Left renal pelvis (tissue), 4 donors: Measurements from ENCODE around the gene MAP3K14. TPM values are rescaled to one million over a fixed set of nuclear protein-coding genes. Genes with fewer than 3 reads are reported as not detected.

Source experiments
- DNase-seq, 4 donors: peaks; one replicate each; pipeline ENCODE4 v3.0.0-alpha.2; 2013; ENCODE audit warnings: low read depth in 4 of 4, low spot score in 3 of 4
- polyA plus RNA-seq, 4 donors: library from polyadenylated mRNA; unstranded; fragments of 120-200 nt; gene quantifications; one replicate each; pipeline ENCODE4 v1.2.1, GENCODE V29; 2013; ENCODE audit not compliant: insufficient read length in 4 of 4

The MAP3K14 gene
- polyA plus RNA-seq, 4 donors, result 5.5 to 7.7 (median 6.1) TPM

DNA sequence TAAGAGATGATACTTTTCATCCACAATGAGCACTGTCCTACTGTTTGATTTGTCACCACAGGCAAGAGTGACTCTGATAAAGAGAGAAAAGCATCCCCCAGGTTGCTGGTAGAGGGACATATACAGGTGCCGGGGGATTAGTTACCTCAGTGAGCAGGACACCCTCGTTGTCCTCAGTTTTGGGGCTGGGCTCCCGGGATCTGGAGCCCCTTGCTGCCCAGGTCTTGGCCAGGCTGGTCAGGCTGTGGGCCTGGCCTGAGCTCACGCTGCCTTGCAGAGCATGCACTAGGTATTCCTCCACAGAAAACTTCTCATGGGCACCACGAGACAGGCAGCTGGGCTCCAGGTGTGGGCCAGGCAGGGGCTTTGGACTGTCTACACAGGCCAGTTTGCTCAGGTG is 30.5 kb downstream of the MAP3K14 start:
- no peak for DNase-seq

DNA sequence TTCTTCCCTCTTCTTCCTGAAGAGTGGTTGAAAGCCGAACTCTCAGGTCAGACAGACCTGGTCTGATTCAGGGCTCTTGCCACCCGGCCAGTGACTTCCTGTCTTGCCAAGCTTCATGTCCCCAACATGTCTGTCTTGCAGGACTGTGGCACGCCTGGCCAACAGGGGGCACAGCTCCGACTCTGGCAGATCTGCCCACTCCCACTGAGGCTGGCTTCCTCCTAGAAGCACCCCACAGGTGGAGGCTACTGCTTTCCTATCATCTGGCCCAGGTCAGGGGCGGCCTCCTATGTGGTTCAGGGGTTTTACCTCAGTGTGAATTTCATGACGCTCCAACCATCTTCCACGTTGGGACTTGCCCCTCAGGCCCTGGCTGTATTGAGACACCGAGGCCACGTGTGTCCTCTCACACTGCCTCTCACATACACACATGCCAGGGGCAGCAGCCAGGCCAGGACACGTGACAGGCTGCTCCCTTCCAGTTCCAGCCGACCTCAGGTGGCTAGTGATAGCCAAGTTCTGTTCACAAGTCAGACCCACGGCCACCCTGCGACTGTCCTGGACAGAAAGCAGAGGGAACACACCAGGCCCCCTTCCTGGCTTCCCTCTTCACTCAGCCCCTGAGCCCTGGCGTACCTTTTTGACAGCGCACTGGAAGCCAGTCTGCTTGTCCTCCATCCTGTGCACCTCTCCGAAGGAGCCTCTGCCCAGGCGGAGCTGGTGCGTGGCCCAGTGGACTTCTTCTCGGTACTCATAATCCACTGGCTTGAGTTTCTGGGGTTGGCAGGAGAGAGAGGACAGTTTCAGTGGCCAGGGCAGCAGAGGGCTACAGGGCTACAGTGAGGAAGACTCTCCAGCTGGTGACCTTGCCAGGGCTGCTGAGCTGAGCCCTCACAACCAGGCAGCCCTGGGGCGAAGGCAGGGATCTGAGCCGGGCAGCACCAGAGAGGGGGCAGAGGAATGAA is 32.4 kb downstream of the MAP3K14 start:
- DNase-seq, result no peak

DNA sequence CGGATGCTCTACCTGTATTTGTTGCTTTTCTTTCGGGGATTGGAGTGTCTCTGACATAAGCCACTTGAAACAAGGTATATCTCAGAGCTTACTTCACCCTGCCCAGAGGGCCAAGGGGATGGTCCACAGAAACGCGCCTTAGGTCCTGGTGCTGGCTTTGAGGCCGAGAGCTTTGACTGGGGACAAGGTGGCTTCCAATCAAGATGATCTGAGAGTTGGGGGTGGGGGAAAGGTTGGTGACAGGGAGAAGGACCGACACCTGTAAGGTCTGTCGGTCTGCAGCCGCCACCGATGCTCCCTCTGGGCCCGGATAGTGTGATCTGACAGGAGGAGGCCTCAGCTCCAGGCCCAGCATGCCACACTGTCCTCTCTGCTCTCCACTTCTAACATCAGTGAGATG is 33.1 kb downstream of the MAP3K14 start:
- DNase-seq, result no peak

DNA sequence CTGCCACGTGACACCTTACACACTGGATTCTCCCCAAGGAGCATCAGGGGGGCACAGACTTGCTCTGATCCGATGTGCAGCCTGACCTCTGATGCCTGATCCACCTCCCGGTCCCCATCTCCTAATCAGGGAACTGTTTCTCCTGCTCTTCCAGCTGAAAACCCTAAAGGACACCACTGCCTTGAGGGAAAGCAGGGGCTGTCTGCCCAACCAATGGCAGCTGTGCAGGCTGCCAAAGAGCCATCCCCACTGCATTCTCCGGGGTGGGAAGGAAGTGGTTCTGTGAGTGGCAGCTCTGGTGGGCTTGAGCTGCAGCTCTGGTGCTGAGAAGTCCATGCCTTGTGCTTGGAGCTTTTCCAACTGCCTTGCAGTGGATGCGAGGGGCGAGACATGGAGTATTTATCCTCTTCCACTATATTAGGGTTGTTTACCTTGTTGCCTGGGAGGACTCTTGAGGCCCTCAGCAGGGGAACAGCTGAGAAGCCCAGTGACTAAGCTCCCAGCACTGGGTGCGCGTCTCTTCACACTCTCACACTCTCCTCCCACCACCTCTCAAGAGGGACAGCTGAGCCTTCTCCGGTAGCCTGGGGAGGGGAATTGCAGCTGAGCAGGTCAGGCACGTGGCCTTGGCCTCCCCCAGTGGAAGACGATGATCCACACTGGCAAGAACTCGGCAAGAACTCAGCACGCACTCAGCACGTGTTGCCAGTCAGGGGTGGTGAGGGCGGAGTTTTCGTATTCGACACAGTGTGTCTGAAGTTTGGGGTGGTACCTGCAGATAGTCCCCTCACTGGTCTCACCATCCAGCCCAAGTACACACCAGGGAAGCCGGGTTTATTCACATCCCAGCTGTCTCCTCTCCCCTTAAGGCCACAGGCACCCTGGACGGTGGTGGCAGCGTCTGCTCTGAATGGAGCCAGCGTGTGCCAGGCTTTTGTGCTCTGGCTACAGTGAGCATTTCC is 33.9 kb downstream of the MAP3K14 start:
- DNase-seq, result no peak

DNA sequence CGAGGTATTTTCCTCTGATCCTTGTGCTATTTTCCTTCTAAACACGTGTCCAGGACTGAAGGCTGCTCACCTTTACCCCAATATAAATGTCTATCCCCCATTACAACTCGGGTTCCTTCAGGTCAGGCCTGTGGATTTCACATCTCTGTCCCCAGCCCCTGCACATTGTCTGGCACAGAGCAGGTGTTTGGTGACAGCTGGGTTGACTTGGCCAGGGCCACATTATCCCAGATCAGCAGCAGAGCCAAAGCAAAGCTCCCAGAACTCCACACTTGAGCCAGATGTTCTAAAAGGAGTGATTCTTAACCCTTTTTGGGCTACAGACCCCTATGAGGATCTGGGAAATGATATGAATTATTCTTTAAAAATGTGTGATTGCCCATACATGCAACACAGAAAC is 36.9 kb downstream of the MAP3K14 start:
- DNase-seq, result no peak

DNA sequence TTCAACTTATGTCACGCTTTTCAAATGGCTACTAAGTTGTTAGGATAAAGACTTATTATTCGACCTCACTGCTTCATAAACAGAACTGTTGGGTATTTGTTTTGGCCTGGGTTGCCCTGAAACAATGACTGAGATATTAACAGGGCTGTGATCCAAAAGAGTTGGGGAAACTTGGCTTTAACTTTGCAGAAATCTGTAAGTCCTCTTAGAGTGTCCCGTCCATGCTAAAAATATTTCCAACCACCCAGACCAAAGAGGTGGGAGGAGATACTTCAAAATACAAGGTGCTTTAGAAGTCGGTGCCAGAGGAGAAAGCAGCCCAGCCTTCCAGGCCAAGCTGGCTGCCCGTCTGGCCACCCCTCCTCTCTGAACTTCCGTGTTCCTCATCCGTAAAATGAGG is 38.8 kb downstream of the MAP3K14 start:
- DNase-seq, result no peak

GRCh38 chr17:45277216-45277849 is 39.5 kb downstream of the MAP3K14 start:
- peak; percentile 73 to 84 (median 81) for DNase-seq

DNA sequence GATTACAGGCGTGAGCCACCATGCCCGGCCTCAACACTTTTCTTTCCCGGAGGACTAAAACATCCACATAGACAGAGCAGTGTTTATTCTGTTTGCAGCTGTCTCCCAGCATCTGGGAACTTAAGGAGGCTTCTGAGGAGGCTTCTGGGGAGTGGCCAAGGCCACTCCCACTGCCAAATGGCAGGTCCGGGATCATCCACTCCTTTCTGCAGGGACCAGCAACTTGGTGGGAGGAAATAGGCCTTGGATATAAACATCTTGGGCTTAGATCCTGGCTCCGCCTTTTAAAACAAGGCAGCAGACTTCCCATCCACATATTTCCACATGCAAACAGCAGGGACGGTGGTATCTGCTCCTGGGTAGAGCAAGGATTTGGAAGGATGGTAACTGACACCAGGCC is 40.8 kb downstream of the MAP3K14 start:
- no peak for DNase-seq

DNA sequence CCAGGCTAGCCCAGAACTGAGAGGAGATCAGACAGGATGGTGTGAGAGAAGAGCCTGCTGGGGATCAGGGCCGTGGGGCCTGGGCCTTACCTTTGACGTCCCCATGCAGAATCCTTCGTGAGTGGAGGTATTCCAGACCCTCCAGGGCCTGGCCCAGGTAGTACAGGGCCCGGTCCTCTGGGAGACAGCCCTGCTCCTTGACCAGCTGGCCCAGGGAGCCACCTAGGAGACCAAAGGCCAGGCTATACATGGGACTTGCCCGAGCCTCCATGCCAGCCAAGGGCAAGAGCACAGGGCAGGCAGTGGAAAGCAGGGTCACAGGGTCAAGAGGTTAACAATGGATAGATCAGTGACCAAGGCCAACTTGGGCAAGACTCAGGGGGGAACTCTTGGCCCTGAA is 42.8 kb downstream of the MAP3K14 start:
- no peak for DNase-seq

GRCh38 chr17:45273551-45273957 is 43.3 kb downstream of the MAP3K14 start:
- DNase-seq, result no peak

- DNase-seq, result no peak
Measured at GRCh38 chr17:45271603-45272002, 45.2 kb downstream of the MAP3K14 start.

GRCh38 chr17:45270828-45271418 is 45.9 kb downstream of the MAP3K14 start:
- DNase-seq, result no peak

GRCh38 chr17:45269912-45270311 is 46.9 kb downstream of the MAP3K14 start:
- DNase-seq, result no peak

GRCh38 chr17:45267436-45268055 is 49.3 kb downstream of the MAP3K14 start:
- no peak for DNase-seq

DNA sequence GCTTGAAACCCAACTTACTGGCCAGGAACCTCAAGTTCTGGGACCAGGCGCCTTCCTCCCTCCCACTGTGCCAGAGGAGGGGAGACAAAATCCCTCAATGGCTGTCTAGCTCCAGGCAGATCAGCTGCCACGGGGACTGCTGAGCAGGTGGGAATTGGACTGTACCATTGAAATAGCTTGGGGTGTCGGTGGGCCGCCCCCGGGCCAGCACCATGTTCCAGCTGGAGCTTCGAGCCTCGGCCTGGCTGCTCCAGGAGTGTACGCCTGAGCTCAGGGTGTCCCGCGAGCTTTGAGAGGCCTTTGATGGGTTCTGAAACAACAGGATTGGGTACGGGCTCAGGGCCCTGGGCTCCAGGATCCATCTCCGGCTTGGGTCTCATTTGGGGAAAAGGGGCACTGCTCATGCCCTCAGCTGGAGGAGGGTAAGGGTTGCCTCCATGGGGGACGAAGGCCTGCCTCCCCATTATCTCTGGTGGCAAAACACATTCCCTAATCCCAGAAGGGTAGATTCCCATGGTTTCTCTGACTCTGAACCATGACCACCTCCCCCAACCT is 50.4 kb downstream of the MAP3K14 start:
- no peak for DNase-seq

- no peak for DNase-seq
Measured at GRCh38 chr17:45265821-45266220, 51.0 kb downstream of the MAP3K14 start.

GRCh38 chr17:45264988-45265387 is 51.8 kb downstream of the MAP3K14 start:
- DNase-seq, result no peak

DNA sequence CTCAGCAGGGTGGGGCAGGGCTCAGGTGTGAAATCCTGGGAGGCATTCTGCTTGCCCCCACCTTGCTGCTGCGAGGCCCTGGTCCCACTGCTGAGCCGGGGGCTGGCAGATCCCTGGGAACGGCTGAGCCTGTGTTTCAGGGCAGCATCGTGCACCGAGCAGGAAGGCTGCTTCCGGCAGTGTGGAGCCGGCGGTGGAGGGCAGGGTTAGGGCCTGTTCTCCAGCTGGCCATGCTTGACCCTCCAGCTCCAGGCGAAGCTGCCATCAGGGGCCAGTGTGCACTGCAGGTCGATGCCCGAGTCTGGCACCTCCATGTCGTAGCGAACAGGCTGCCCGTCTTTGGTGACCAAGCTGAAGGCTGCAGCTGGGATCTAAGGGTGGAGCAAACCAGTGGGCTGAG is 52.4 kb downstream of the MAP3K14 start:
- DNase-seq, result no peak

- no peak for DNase-seq
Measured at GRCh38 chr17:45263477-45263860, 53.4 kb downstream of the MAP3K14 start.
